ENCODE measurements around the gene U2AF2. TPM values are rescaled to one million over a fixed set of nuclear protein-coding genes. Genes with fewer than 3 reads are reported as not detected.

U2AF2 gene
- total RNA-seq, 1 experiment from 2014 or later, result 411 TPM

- peaks cover 13% of the 10 kb centered on the region for H3K36me3 ChIP-seq (ENCODE audit: insufficient read depth, low read length, poor library complexity, severe bottlenecking)
- peak; percentile 55 for DNase-seq (ENCODE audit: low spot score)
- intact Hi-C loops (cut with micrococcal nuclease; ENCODE audit: unreplicated experiment), result no loop called here
- TF ChIP-seq EZH2 (IDR thresholded peaks at IDR 0.05; ENCODE audit: borderline replicate concordance, low read depth, low read length, poor library complexity, severe bottlenecking) (no peak), CTCF (conservative IDR thresholded peaks at IDR 0.05; ENCODE audit: low read depth, low read length) (no peak)
- H3K4me1 ChIP-seq (ENCODE audit: insufficient read depth, low read length, poor library complexity, severe bottlenecking), result peaks cover 21% of the 10 kb centered on the region
- BruUV-seq (replicated peaks), result no TSS peak
- peak overlapping the region; percentile 90 for H3K27ac ChIP-seq (ENCODE audit: low read depth, low read length, poor library complexity, severe bottlenecking)
- no peaks in the 10 kb centered on the region for H3K27me3 ChIP-seq (replicated peaks; ENCODE audit: insufficient read depth, low read depth, low read length, poor library complexity)
- ChIA-PET POLR2A (ENCODE audit: low non-redundant PET) (no interaction called here), CTCF (interaction anchor here (0.6 kb wide), 1 partner anchor 499 kb away, joined by 3 read pairs; no protein-coding TSS in a partner anchor)
- H3K9me3 ChIP-seq (ENCODE audit: low read depth, low read length, poor library complexity, severe bottlenecking), result no peaks in the 10 kb centered on the region
- H3K4me3 ChIP-seq (ENCODE audit: low read depth, low read length, poor library complexity, severe bottlenecking), result peak overlapping the region; percentile 81
Measured at GRCh38 chr19:55641426-55642152, 13.2 kb upstream of the U2AF2 start.

GRCh38 chr19:55642153-55643002, 12.5 kb upstream of the U2AF2 start:
- TF ChIP-seq EZH2 (IDR thresholded peaks at IDR 0.05; ENCODE audit: borderline replicate concordance, low read depth, low read length, poor library complexity, severe bottlenecking) (no peak), CTCF (conservative IDR thresholded peaks at IDR 0.05; ENCODE audit: low read depth, low read length) (no peak)
- BruUV-seq (replicated peaks), result no TSS peak
- intact Hi-C loops (cut with micrococcal nuclease; ENCODE audit: unreplicated experiment), result no loop called here
- ChIA-PET POLR2A (ENCODE audit: low non-redundant PET) (no interaction called here), CTCF (interaction anchor here (1.3 kb wide), 1 partner anchor 12 kb away, joined by 3 read pairs; no protein-coding TSS in a partner anchor)
- Histone ChIP-seq H3K9me3 (ENCODE audit: low read depth, low read length, poor library complexity, severe bottlenecking) (no peaks in the 10 kb centered on the region), H3K36me3 (ENCODE audit: insufficient read depth, low read length, poor library complexity, severe bottlenecking) (peaks cover 13% of the 10 kb centered on the region), H3K27me3 (replicated peaks; ENCODE audit: insufficient read depth, low read depth, low read length, poor library complexity) (no peaks in the 10 kb centered on the region), H3K4me1 (ENCODE audit: insufficient read depth, low read length, poor library complexity, severe bottlenecking) (peaks cover 27% of the 10 kb centered on the region), H3K4me3 (ENCODE audit: low read depth, low read length, poor library complexity, severe bottlenecking) (peak overlapping the region; percentile 81), H3K27ac (ENCODE audit: low read depth, low read length, poor library complexity, severe bottlenecking) (peak overlapping the region; percentile 90)
- DNase-seq (ENCODE audit: low spot score), result peak; percentile 42

GRCh38 chr19:55643003-55643886, 11.6 kb upstream of the U2AF2 start, which contains the start of gene ZNF581:
TSS of gene ZNF581 (plus strand) at chr19:55643649. CDS start at chr19:55644572, 923 bp downstream.
- H3K4me3 ChIP-seq (ENCODE audit: low read depth, low read length, poor library complexity, severe bottlenecking), result peak within 1 kb of the TSS; percentile 81
- ChIA-PET CTCF (interaction anchor here (1.3 kb wide), 1 partner anchor 11 kb away, joined by 3 read pairs; no protein-coding TSS in a partner anchor), POLR2A (ENCODE audit: low non-redundant PET) (no interaction called here)
- TF ChIP-seq EZH2 (IDR thresholded peaks at IDR 0.05; ENCODE audit: borderline replicate concordance, low read depth, low read length, poor library complexity, severe bottlenecking) (no peak), CTCF (conservative IDR thresholded peaks at IDR 0.05; ENCODE audit: low read depth, low read length) (no peak)
- no TSS peak for BruUV-seq (replicated peaks)
- H3K4me1 ChIP-seq (ENCODE audit: insufficient read depth, low read length, poor library complexity, severe bottlenecking), result peaks cover 30% of the 10 kb centered on the region
- peak within 1 kb of the TSS; percentile 90 for H3K27ac ChIP-seq (ENCODE audit: low read depth, low read length, poor library complexity, severe bottlenecking)
- intact Hi-C loops (cut with micrococcal nuclease; ENCODE audit: unreplicated experiment), result no loop called here
- DNase-seq (ENCODE audit: low spot score), result peak; percentile 90
- H3K9me3 ChIP-seq (ENCODE audit: low read depth, low read length, poor library complexity, severe bottlenecking), result no peaks in the 10 kb centered on the region
- peaks cover 13% of the 10 kb centered on the region for H3K36me3 ChIP-seq (ENCODE audit: insufficient read depth, low read length, poor library complexity, severe bottlenecking)
- H3K27me3 ChIP-seq (replicated peaks; ENCODE audit: insufficient read depth, low read depth, low read length, poor library complexity), result no peaks in the 10 kb centered on the region
